Progenitor cell of endocrine pancreas (in vitro differentiated cells): ENCODE results near the gene ARID1B. TPM values are rescaled to one million over a fixed set of nuclear protein-coding genes. Genes with fewer than 3 reads are reported as not detected.

ENCODE experiments used
- DNase-seq: peaks from one replicate; pipeline ENCODE4 v3.0.0; 2021; ENCODE audit warnings: low spot score; ENCODE audit not compliant: unreplicated experiment
- H3K27ac Mint-ChIP-seq: 2 replicates; pipeline ENCODE4 v1.8.0; 2021; ENCODE audit warnings: mild to moderate bottlenecking, moderate library complexity, mixed read lengths
- H3K27me3 Mint-ChIP-seq: 2 replicates; pipeline ENCODE4 v1.8.0; 2021; ENCODE audit warnings: mixed read lengths
- H3K36me3 Mint-ChIP-seq: 2 replicates; pipeline ENCODE4 v1.8.0; 2022; ENCODE audit warnings: mixed read lengths; ENCODE audit not compliant: insufficient read depth
- H3K4me1 Mint-ChIP-seq: 2 replicates; pipeline ENCODE4 v1.8.0; 2021; ENCODE audit warnings: low read depth, mixed read lengths
- H3K4me3 Mint-ChIP-seq: 2 replicates; pipeline ENCODE4 v1.8.0; 2021; ENCODE audit warnings: low read depth, mild to moderate bottlenecking, moderate library complexity, mixed read lengths
- H3K9me3 Mint-ChIP-seq: 2 replicates; pipeline ENCODE4 v1.8.0; 2021; ENCODE audit warnings: low read depth, mixed read lengths
- total RNA-seq: library from RNA; stranded (reverse); gene quantifications from 2 replicates; pipeline ENCODE4 v1.2.1, GENCODE V29; 2021
- TF ChIP-seq, protein P1 (sequence below): fragments of 200-600 bp; sonication (generic); IDR thresholded peaks from one replicate; pipeline ENCODE4 v1.5.0; 2021; ENCODE audit warnings: antibody characterized with exemption, mild to moderate bottlenecking; ENCODE audit not compliant: unreplicated experiment

The ARID1B gene
- total RNA-seq, 1 donor from 2014 or later: 152 TPM

- H3K27ac Mint-ChIP-seq: no peak overlapping the region
- no peaks in the 10 kb centered on the region for H3K27me3 Mint-ChIP-seq
- TF ChIP-seq, protein P1, sequence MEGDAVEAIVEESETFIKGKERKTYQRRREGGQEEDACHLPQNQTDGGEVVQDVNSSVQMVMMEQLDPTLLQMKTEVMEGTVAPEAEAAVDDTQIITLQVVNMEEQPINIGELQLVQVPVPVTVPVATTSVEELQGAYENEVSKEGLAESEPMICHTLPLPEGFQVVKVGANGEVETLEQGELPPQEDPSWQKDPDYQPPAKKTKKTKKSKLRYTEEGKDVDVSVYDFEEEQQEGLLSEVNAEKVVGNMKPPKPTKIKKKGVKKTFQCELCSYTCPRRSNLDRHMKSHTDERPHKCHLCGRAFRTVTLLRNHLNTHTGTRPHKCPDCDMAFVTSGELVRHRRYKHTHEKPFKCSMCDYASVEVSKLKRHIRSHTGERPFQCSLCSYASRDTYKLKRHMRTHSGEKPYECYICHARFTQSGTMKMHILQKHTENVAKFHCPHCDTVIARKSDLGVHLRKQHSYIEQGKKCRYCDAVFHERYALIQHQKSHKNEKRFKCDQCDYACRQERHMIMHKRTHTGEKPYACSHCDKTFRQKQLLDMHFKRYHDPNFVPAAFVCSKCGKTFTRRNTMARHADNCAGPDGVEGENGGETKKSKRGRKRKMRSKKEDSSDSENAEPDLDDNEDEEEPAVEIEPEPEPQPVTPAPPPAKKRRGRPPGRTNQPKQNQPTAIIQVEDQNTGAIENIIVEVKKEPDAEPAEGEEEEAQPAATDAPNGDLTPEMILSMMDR: no peak
- peaks cover 20% of the 10 kb centered on the region for H3K36me3 Mint-ChIP-seq
- H3K4me3 Mint-ChIP-seq: no peak overlapping the region
- no peaks in the 10 kb centered on the region for H3K9me3 Mint-ChIP-seq
- DNase-seq: no peak
- peaks cover 6% of the 10 kb centered on the region for H3K4me1 Mint-ChIP-seq
Measured at GRCh38 chr6:157110607-157111006, 333.4 kb downstream of the ARID1B start.

DNA sequence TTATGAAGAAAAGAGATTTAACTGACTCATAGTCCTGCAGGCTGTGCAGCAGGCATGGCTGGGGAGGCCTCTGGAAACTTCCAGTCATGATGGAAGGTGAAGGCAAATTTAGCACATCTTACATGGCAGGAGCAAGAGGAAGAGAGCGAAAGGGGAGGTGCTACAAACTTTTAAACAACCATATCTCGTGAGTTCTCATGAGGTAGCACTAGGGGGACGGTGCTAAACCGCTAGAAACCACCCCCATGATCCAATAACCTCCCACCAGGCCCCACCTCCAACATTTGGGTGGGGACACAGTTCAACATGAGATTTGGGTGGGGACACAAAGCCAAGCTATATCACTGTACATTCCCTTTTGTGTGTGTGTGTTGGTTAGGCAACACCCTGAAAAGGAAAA, 336.2 kb downstream of the ARID1B start:
- Mint-ChIP-seq H3K27me3 (no peaks in the 10 kb centered on the region), H3K36me3 (peaks cover 20% of the 10 kb centered on the region), H3K9me3 (no peaks in the 10 kb centered on the region), H3K27ac (no peak overlapping the region), H3K4me1 (peaks cover 2% of the 10 kb centered on the region), H3K4me3 (no peak overlapping the region)
- TF ChIP-seq, protein P1: no peak
- DNase-seq: no peak

- Mint-ChIP-seq H3K4me3 (no peak overlapping the region), H3K27me3 (no peaks in the 10 kb centered on the region), H3K9me3 (no peaks in the 10 kb centered on the region), H3K4me1 (peaks cover 4% of the 10 kb centered on the region), H3K27ac (no peak overlapping the region), H3K36me3 (peaks cover 19% of the 10 kb centered on the region)
- no peak for DNase-seq
- TF ChIP-seq, protein P1: no peak
Measured at GRCh38 chr6:157116426-157116825, 339.2 kb downstream of the ARID1B start.

DNA sequence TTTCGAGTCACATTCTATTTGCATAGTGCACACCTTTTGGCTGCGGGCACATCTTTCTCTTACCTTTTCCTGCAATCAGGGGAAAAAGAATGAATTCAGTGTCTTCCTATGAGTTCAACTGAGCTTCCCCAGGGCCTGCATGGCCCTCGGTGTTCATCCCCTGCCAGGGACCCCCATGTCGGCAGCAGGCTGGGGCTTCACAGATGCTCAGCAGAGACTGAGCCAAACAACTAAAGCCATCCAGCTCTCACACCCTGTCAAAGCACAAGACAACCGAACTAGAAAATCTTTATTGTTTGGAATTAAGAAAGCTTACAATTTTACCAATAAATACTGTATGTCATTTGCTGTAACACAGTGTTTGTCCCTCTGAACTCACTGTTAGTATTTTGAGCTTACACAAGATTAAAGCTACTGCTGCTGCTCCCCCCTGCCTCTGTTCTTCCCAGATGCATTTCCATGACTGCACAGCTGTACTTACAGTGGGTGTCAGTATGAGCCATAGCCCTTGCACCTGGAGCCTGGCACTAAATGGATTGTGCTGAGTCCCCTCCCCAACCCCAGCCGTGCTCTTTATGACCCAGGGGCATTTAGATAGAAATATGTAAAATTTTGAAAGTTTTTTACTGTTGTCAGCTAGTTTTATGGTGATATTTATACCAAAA, 340.4 kb downstream of the ARID1B start:
- H3K4me3 Mint-ChIP-seq: no peak overlapping the region
- peaks cover 15% of the 10 kb centered on the region for H3K36me3 Mint-ChIP-seq
- no peak for DNase-seq
- H3K9me3 Mint-ChIP-seq: no peaks in the 10 kb centered on the region
- H3K27ac Mint-ChIP-seq: no peak overlapping the region
- no peaks in the 10 kb centered on the region for H3K27me3 Mint-ChIP-seq
- TF ChIP-seq, protein P1: no peak
- peaks cover 5% of the 10 kb centered on the region for H3K4me1 Mint-ChIP-seq

GRCh38 chr6:157119502-157120027, 342.4 kb downstream of the ARID1B start:
- Mint-ChIP-seq H3K27ac (peak overlapping the region; percentile 6), H3K36me3 (peaks cover 9% of the 10 kb centered on the region), H3K4me1 (peaks cover 5% of the 10 kb centered on the region), H3K27me3 (no peaks in the 10 kb centered on the region), H3K4me3 (no peak overlapping the region), H3K9me3 (no peaks in the 10 kb centered on the region)
- TF ChIP-seq, protein P1: no peak
- DNase-seq: no peak
